ENCODE results near the gene ZNF540.
"Not testable (repeated sequence)": the region's sequence is repeated elsewhere in the genome, so short reads cannot be mapped to it uniquely, and the experiment has no call there.

Gene ZNF540

GRCh38 chr19:37593996-37594303, 726 bp upstream of the ZNF540 start:
- no peak for TF ChIP-seq CTCF (conservative IDR thresholded peaks at IDR 0.05)
- peak overlapping the region; percentile 88 for H3K27ac ChIP-seq

GRCh38 chr19:37594982-37595382, 306 bp downstream of the ZNF540 start:
- H3K27ac ChIP-seq = peak overlapping the region; percentile 88
- TF ChIP-seq CTCF (conservative IDR thresholded peaks at IDR 0.05) = no peak

- TF ChIP-seq CTCF (conservative IDR thresholded peaks at IDR 0.05) = no peak
Measured at GRCh38 chr19:37635076-37636056, 40.7 kb downstream of the ZNF540 start.

GRCh38 chr19:37654118-37654517, 59.4 kb downstream of the ZNF540 start:
- no peak for TF ChIP-seq CTCF (conservative IDR thresholded peaks at IDR 0.05)
- peak overlapping the region; percentile 94 for H3K27ac ChIP-seq

More at GRCh38 chr19:37635076-37636056, 40.7 kb downstream of the ZNF540 start:
- no peak overlapping the region for H3K27ac ChIP-seq

GRCh38 chr19:37654629-37655300, 60.1 kb downstream of the ZNF540 start:
- peak overlapping the region; percentile 94 for H3K27ac ChIP-seq
- TF ChIP-seq CTCF (conservative IDR thresholded peaks at IDR 0.05) = no peak

- no peak for TF ChIP-seq CTCF (conservative IDR thresholded peaks at IDR 0.05)
- H3K27ac ChIP-seq = peak within 1 kb of the TSS; percentile 94
Measured at GRCh38 chr19:37655301-37655688, 60.6 kb downstream of the ZNF540 start, which contains the start of gene ZFP30. ZFP30 (minus strand) TSS chr19:37655465; CDS start chr19:37647822, 7,643 bp downstream.

- peak overlapping the region; percentile 94 for H3K27ac ChIP-seq
- TF ChIP-seq CTCF (conservative IDR thresholded peaks at IDR 0.05) = no peak
Measured at GRCh38 chr19:37655689-37656371, 61.2 kb downstream of the ZNF540 start.

- not testable (repeated sequence) for H3K27ac ChIP-seq
Measured at GRCh38 chr19:37657157-37657556, 62.5 kb downstream of the ZNF540 start.

All from VCaP (cell line).